Left hindlimb (tissue), 1 donor: ENCODE results near the gene ZNF616.

Experiments
- DNase-seq: peaks from one replicate; pipeline ENCODE4 v3.0.0-alpha.2; 2018

Gene ZNF616

GRCh38 chr19:52139252-52140031 lies at the start of gene ZNF616:
TSS of gene ZNF616 (minus strand) at chr19:52139938. CDS start at chr19:52130512, 9,426 bp downstream.
- DNase-seq: peak; percentile 98

- DNase-seq: no peak
Observed at GRCh38 chr19:52188822-52189734, 49.3 kb upstream of the ZNF616 start.

GRCh38 chr19:52187407-52187806 lies 47.7 kb upstream of the ZNF616 start:
- DNase-seq: no peak

- DNase-seq: no peak
Observed at GRCh38 chr19:52176574-52176973, 36.8 kb upstream of the ZNF616 start.

- no peak for DNase-seq
Observed at GRCh38 chr19:52172347-52172746, 32.6 kb upstream of the ZNF616 start.

GRCh38 chr19:52171321-52172169 lies 31.8 kb upstream of the ZNF616 start, which contains the start of gene ZNF836:
TSS of gene ZNF836 (minus strand) at chr19:52171621. CDS start at chr19:52168072, 3,549 bp downstream.
- peak; percentile 89 for DNase-seq

GRCh38 chr19:52170863-52171320 lies 31.2 kb upstream of the ZNF616 start:
- no peak for DNase-seq

- no peak for DNase-seq
Observed at GRCh38 chr19:52170304-52170703, 30.6 kb upstream of the ZNF616 start.

GRCh38 chr19:52155596-52156359 lies 16.0 kb upstream of the ZNF616 start:
- DNase-seq: no peak

GRCh38 chr19:52148256-52148655 lies 8.5 kb upstream of the ZNF616 start:
- DNase-seq: no peak

GRCh38 chr19:52142001-52142595 lies 2.4 kb upstream of the ZNF616 start:
- DNase-seq: no peak

GRCh38 chr19:52141203-52141602 lies 1.5 kb upstream of the ZNF616 start:
- DNase-seq: no peak

- DNase-seq: no peak
Observed at GRCh38 chr19:52140032-52140710, 433 bp upstream of the ZNF616 start.

GRCh38 chr19:52138983-52139251 lies 821 bp downstream of the ZNF616 start:
- DNase-seq: no peak

GRCh38 chr19:52138278-52138982 lies 1.3 kb downstream of the ZNF616 start:
- peak; percentile 40 for DNase-seq

GRCh38 chr19:52120286-52120685 lies 19.5 kb downstream of the ZNF616 start:
- no peak for DNase-seq

GRCh38 chr19:52115526-52116053 lies 24.1 kb downstream of the ZNF616 start:
- DNase-seq: no peak

- no peak for DNase-seq
Observed at GRCh38 chr19:52114691-52115090, 25.0 kb downstream of the ZNF616 start.

- no peak for DNase-seq
Observed at GRCh38 chr19:52112624-52113023, 27.1 kb downstream of the ZNF616 start.

GRCh38 chr19:52110780-52111179 lies 29.0 kb downstream of the ZNF616 start:
- no peak for DNase-seq
